HG02973 (cell line): ENCODE measurements around the gene DAPK2.
"Not testable (repeated sequence)": the region's sequence is repeated elsewhere in the genome, so short reads cannot be mapped to it uniquely, and the experiment has no call there.

Experiments used
- ATAC-seq: cut with Tn5 transposase; IDR thresholded peaks from one replicate; pipeline ENCODE4 v1.9.1; 2021; ENCODE audit warnings: moderate library complexity; ENCODE audit not compliant: unreplicated experiment

Gene DAPK2

DNA sequence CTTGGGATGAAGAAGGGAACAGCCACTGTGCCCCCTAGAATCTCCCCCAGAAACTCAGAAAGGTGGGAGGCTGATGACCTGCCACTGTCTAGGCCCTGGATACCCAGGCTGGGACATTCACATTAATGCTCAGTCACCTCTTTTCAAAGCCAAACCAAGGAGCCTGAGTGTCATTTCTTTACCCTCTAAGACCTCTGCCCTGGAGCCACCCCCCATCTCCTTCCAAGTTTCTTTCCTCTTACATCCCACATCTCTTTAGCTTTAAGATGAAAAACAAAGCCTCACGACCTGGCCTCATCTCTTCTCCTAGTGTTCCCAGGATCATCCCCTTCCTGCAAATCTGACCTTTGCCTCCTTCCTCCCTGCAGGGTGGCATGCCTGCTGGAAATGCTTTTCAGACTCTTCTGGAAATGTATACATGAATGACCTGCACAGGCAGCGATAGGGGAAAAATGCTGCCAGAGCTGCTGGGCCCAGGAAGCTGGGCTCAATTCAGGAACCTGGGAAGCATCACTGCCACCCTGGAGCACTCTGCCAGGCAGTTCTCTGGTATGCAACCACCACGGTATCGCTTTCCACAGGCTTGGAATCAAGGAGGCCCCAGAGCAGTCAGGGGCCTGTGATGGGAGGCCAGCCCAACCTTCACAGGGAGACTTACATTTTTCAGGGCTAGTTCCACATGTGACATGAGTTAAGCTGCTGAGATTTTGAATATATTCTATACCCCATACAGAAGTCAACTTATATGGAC is 67.6 kb downstream of the DAPK2 start:
- no peak for ATAC-seq

GRCh38 chr15:63977119-63977518 is 69.2 kb downstream of the DAPK2 start:
- ATAC-seq, result no peak

GRCh38 chr15:63974021-63974420 is 72.3 kb downstream of the DAPK2 start:
- ATAC-seq, result no peak

GRCh38 chr15:63973212-63974009 is 72.9 kb downstream of the DAPK2 start:
- ATAC-seq, result no peak

DNA sequence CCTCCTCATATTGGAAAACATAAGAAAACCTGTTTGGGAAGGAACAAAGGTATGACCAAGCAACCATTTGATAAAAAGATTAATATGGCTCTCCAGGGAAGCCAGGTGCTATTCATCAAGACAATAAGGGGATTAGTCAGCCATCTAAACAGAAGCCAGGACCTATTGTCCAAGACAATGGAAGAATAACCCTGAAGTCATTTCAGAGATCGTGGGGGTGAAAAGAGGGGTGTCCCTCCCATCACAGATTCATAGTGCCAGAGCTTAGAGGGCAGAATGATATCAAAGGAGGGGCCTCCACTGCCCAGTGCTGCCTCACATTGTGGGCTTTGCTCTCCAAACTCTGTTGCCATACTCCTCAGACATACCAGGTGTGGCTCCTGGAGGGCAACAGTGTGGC is 73.5 kb downstream of the DAPK2 start:
- ATAC-seq, result no peak

GRCh38 chr15:63971904-63972303 is 74.4 kb downstream of the DAPK2 start:
- no peak for ATAC-seq

DNA sequence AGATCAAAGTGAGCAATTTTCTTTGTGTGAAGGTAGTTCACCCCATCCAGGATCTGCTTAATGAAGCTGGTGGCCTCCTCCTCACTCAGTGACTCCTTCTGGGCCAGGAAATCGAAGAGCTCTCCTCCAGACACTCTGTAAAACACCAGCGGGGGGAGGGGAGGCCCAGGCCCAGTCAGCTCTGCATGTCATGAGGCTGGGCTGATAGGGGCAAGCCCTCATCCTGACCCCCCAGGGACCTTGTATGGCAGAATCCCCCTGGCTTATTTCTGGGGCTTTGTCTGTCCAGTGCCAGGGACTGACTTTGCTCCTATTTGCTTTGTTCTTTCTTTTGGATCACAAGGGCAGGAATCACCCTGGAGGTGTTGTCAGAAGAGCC is 74.9 kb downstream of the DAPK2 start:
- ATAC-seq, result peak; percentile 20

DNA sequence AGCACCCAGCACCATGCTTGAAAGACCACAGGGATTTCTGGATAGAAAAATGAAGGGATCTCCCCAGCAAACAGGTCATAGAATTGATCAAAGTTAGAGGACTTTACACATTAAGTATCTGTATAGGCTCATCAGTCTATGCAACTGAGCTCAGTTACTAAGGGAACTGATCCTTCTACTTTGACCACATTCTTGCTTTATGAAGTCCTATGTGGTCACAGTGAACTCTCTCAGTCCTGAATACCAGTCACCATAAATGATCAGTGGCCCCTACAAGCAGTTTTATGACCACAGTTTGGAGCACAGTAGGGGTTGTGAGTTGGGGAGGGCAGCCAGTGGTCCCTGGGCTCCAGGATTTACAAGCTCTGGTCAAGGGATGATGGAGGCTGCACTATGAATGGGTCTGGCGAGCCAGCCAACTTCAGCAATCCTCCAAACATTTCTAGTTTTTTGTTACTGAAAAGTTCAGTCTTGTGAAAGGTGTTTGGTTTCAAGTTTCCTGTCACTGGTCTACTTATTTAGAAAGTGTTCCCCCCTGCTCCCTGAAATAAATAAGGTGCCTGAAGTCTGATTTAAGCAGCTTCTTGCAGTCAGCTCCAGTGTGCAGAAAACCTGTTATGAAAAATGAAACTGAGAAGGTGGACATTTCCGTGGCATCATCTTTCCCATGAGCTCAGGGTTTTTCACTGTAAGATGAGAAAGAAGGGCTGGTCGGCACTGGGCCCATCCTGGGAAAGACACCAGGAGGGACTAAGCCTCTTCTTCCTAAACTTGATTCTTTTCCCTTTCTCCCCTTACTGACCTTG is 75.5 kb downstream of the DAPK2 start:
- ATAC-seq, result peak; percentile 88

DNA sequence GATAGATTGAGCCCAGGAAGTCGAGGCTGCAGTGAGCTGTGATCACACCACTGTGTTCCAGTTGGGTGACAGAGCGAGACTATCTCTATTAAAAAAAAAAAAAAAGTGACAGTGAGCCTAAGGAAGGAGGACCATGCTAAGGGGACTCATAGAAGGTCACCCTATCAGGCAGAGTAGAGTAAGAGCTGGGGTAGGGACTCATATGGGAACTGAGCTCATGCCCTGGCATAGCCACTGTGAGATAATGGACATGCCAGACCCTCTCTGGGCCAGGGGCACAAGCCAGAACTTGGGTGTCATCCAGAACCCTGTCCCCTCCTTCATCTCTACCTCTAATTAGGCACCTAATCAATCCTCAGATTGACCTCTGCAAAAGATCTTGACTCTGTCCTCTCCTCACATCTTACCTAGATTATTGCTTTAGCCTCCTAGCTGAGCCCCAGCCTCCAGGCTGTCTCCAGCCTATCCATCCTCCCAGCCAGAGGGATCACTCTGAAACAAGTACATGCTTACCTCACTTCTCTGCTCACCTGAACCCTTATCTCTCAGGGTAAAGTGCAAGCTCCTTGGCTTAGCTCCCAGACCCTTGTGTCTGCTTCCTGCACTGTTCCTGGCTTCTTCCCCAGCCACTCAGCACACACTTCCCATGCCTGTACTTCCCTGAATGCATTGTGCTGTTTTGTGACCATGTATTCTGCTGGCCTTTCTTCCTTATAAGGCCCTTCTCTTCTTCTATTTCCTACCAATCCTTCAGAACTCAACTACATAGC is 76.4 kb downstream of the DAPK2 start:
- no peak for ATAC-seq

- no peak for ATAC-seq
These were observed 77.6 kb downstream of the DAPK2 start for GRCh38 chr15:63968700-63969099.

DNA sequence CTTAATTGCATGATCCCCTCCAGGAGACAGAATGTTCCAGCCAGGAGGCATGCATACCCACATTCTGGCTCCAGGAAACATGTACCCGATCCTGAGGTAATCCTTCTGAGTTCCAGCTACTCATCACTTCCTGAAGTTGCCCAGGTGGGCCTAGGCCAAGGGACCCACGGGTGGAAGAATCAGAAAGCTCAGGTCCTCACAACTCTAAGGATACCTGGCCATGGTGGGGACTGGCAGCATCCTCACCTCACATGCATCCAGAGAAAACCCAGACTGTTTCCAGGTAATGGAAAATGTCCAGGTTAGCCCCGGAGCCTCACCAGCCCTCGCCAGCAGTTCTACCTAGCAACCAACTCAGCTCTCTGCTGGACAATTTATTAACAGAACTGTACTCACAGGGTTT is 78.2 kb downstream of the DAPK2 start:
- no peak for ATAC-seq

- ATAC-seq, result no peak
These were observed 78.7 kb downstream of the DAPK2 start for GRCh38 chr15:63967616-63968015.

GRCh38 chr15:63962947-63963721 is 83.2 kb downstream of the DAPK2 start:
- not testable (repeated sequence) for ATAC-seq

- ATAC-seq, result no peak
These were observed 92.8 kb downstream of the DAPK2 start for GRCh38 chr15:63953524-63953923.

DNA sequence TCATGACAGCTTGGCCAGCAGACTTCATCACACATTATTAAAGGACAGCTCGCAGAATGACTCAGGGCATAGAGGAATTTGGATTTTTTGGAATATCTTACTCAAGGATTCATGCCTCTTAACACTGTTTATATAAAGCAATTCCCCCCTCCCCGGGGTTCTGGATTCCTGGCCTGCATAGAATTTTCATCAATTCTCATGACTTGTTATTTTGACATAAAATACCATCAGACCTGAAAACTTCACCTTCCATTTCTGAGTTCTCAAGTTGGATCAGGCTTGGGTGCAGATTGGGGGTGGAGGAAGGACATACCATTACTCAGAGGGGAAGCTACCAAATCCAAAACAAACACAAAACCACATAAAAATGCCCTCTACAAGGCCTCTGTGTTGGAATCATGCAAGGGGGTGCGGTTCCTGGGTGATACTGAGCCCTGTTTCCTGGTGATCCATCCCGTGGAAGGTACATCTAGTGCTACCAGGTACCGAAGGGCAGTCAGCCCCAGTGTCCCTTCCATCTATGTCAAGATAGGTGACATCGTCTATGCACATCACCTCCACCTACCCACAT is 95.3 kb downstream of the DAPK2 start:
- no peak for ATAC-seq

DNA sequence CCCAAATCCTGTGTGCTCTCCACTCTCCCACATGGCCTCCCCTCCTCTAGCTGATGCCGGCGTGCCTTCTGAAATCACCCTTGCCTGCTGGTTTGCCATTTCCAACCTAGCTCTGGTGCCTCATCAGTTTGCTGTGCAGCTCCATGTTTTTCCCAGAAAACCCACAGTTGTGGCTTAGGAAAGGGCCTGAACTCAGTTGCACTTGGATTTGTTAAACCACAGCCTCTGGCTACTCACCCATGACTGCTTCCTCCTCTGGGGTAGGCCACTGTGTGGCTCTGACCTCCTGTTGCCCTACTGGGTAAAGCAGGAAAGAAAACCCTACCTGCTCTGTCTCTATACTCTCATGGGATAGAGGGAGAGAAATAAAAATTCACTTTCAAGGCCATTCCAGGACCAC is 97.3 kb downstream of the DAPK2 start:
- ATAC-seq, result no peak

- no peak for ATAC-seq
These were observed 97.8 kb downstream of the DAPK2 start for GRCh38 chr15:63948436-63948835.

DNA sequence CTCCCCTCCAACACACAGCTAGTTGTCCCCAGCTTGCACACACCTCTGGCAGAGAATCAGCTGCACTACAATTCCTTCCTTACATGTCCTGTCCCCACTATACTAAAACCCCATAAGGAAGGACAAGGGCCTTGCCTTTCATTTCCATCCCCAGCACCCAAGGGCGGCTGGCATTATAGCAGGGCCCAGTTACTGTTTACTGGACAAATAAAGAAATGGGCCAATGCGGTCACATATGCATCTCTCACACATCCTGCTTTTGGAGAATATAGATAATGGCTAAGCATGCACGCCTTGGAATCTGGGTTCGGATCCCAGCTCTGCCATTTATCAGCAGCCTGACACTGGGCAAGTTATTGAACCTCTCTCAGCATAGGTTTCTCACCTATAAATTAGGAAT is 99.1 kb downstream of the DAPK2 start:
- ATAC-seq, result no peak

GRCh38 chr15:63946524-63947065 is 99.7 kb downstream of the DAPK2 start:
- no peak for ATAC-seq
